OCI-M2 (cell line): Measurements from ENCODE around the gene ZNF433.
A peak's percentile ranks its signal among the peaks of the same experiment; 100 is the strongest.
"Not testable (repeated sequence)": the region's sequence is repeated elsewhere in the genome, so short reads cannot be mapped to it uniquely, and the experiment has no call there.

Experiments used
- DNase-seq: peaks from one replicate; lab custom pipeline; 2025; ENCODE audit not compliant: unreplicated experiment; lab: John Stamatoyannopoulos, UW

The ZNF433 gene

GRCh38 chr19:11991921-11992320 is 43.6 kb downstream of the ZNF433 start:
- not testable (repeated sequence) for DNase-seq

GRCh38 chr19:11989112-11989456 is 46.4 kb downstream of the ZNF433 start:
- DNase-seq = no peak

GRCh38 chr19:11987405-11988281 is 47.8 kb downstream of the ZNF433 start:
- DNase-seq = peak; percentile 100

GRCh38 chr19:11986754-11987153 is 48.7 kb downstream of the ZNF433 start:
- no peak for DNase-seq

GRCh38 chr19:11984986-11985385 is 50.5 kb downstream of the ZNF433 start:
- DNase-seq = no peak

- DNase-seq = no peak
These were observed 53.0 kb downstream of the ZNF433 start for GRCh38 chr19:11982526-11982925.

- no peak for DNase-seq
These were observed 56.0 kb downstream of the ZNF433 start for GRCh38 chr19:11979527-11979926.

GRCh38 chr19:11978492-11979100 is 56.9 kb downstream of the ZNF433 start:
- no peak for DNase-seq

GRCh38 chr19:11973019-11973810 is 62.3 kb downstream of the ZNF433 start:
- DNase-seq = no peak

- no peak for DNase-seq
These were observed 64.4 kb downstream of the ZNF433 start for GRCh38 chr19:11971041-11971440.

GRCh38 chr19:11970174-11970573 is 65.3 kb downstream of the ZNF433 start:
- DNase-seq = no peak

GRCh38 chr19:11964858-11965645 is 70.4 kb downstream of the ZNF433 start, which contains the start of gene ZNF763:
Gene ZNF763, plus strand, starts transcription at chr19:11965040. Its CDS starts 169 bp downstream, at chr19:11965209.
- peak; percentile 90 for DNase-seq
